Placental epithelial cell (primary cell): ENCODE data around the gene ZNF503. TPM values are rescaled to one million over a fixed set of nuclear protein-coding genes. Genes with fewer than 3 reads are reported as not detected.

ENCODE experiments used
- total RNA-seq: library from RNA; depleted of rRNA; stranded (reverse); fragments of >200 nt; gene quantifications from 2 replicates; pipeline ENCODE4 v1.2.3, GENCODE V29; 2012

The ZNF503 gene, protein sequence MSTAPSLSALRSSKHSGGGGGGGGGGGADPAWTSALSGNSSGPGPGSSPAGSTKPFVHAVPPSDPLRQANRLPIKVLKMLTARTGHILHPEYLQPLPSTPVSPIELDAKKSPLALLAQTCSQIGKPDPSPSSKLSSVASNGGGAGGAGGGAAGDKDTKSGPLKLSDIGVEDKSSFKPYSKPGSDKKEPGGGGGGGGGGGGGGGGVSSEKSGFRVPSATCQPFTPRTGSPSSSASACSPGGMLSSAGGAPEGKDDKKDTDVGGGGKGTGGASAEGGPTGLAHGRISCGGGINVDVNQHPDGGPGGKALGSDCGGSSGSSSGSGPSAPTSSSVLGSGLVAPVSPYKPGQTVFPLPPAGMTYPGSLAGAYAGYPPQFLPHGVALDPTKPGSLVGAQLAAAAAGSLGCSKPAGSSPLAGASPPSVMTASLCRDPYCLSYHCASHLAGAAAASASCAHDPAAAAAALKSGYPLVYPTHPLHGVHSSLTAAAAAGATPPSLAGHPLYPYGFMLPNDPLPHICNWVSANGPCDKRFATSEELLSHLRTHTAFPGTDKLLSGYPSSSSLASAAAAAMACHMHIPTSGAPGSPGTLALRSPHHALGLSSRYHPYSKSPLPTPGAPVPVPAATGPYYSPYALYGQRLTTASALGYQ
- total RNA-seq = 14.1 and 18.1 TPM in 2 replicates

DNA sequence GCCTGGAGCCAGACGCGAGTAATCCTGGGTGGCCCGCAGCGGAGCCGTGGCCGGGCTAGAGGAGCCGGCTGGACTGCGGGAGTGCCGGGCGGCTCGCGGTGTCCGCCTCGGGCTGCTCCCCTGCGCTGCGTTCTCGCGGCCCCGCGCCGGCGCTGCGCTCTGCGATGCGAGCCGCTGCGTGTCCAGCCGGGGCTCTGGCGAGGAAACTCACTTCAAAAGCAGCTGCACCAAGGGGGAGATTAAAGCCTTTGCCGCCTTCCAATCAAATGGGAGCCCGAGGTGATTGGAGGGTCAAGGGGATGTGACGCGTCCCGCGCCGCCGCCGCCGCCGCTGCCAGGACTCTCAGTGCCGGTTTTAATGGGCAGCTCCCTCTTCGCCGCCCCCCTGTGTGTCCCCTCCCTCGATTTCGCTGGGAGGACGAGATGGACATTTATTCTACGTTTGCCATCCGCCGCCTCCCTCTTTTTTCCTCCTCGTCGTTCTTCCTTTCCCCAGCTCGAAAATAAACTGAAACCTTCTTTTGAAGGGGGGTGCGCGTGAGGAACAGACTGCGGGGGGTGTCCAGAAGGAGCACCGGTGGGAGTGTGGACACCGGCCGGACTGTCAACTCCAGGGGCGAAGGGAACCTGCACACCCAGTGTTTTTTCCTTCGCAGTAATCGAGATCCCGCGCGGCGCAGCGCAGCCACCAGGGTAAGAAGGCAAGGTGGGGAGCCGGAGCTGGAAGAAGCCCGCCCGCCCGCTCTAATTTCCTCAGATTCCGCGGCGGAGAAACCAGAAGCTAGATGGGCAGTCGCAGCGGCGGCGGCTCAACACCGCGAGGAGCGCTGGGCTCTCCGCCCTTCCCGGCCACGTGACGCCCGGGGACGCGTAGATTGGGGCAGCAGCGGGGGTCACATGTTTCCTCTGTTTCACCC lies at the start of gene ZNF503:
TSS of gene ZNF503 (minus strand) at position 196 of the 917 bp plus-strand sequence. CDS start 345 bp downstream, outside the sequence.

DNA sequence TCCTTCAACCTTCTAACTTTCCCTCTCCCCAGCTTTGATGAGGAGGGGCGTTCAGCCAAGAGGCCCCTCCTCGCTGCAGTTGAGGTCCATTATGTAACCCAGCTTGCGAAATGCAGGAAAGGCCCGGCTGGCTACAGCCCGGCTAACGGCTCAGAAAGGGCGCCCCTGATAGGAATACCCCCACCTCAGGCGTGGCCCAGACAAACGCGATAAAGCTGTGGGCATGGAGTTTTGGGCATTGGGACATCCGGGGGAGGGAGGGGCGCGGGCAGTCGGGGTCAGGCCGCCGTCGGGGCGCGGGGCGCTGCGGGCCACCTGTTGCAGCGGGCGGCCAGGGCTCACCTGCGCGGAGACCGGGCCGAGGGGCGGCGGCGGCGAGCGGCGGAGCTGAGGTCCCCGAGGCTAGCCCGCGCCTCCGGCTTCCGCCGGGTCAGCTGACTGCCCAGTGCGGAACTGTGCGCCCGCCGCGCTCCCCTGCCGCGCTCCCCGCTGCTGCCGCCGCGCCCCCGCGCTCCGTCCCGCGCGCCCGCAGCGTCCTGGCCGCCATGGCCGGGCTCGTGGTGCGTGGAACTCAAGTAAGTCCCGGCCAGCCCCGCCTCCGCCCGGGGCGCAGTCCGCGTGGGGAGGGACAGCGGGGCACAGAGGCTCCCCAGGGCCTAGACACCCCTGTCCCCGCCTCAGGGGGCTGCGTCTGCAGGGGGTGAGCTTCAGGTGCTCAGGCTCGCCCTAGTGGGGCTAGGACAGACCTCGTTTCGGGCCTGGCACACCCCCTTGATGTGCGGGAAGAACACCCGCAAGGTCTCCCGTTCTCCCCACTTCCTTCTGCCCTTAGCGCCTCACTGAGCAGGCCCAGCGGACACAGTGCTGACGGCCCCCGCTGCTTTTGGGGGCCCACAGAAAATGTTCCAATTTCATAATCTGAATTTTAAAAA lies 29.9 kb upstream of the ZNF503 start, which contains the start of gene LRMDA:
TSS of gene LRMDA (plus strand) at position 445 of the 932 bp plus-strand sequence.

Other genes with a start within 250 kb of the ZNF503 start
- 162 and 204 TPM in 2 replicates for gene VDAC2, start 191.0 kb downstream of the ZNF503 start, total RNA-seq
- gene COMTD1, start 165.8 kb downstream of the ZNF503 start, total RNA-seq = 11.8 and 20.7 TPM in 2 replicates
- 2.0 and 3.9 TPM in 2 replicates for gene LRMDA, start 29.9 kb upstream of the ZNF503 start, total RNA-seq